Stimulated activated CD8-positive, alpha-beta memory T cell treated with anti-CD3 and anti-CD28 coated beads, Interleukin-7, amount 100 ng/mL, for 1 hour (primary cell): ENCODE results near the gene PGM1.

Source experiments
- DNase-seq, 2 donors: peaks; one replicate each; pipeline ENCODE4 v3.0.0-alpha.2; 2020; ENCODE audit warnings: low read depth in 2 of 2

The PGM1 gene

DNA sequence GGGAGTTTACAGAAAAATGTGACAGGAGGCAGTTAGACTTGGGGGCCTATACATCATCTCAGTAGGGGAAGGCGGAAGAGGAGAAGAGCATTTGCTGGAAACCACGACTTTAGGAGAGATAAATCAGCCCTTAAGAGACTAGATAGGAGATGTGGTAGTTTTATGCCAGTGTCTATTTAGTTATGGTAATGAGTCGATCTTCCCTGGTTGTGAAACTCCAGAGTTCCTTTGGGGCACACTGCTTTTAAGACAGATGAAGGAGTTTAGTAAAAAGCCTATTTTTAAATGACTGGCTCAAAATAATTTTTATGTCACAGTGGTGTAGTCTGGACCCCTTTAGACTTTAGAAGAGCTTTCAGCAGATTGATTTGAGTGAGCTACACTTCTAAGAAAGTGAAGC is 7.8 kb downstream of the PGM1 start:
- no peak for DNase-seq

GRCh38 chr1:63601463-63601862 is 8.3 kb downstream of the PGM1 start:
- no peak for DNase-seq

- no peak for DNase-seq
These were observed 8.7 kb downstream of the PGM1 start for GRCh38 chr1:63601912-63602311.

- DNase-seq: no peak
These were observed 9.4 kb downstream of the PGM1 start for GRCh38 chr1:63602629-63603028.

DNA sequence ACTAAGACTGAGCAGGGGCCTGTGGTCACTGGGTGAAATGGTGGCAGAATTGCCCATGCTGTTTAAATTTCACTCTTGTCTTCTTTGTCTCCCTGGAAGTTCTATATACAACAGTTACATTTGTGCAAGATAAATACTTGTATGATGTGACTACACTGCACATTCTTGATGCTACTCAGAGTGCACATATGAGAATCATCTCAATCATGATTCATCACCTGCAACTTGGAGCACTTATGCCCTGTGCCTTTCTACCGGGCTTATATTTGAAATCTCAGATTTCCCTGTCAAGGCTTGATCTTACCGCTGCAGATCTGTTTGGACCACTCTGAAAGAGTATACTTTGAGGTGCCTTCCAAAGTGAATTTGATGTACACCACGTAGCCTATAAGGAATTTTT is 10.6 kb downstream of the PGM1 start:
- DNase-seq: no peak

- no peak for DNase-seq
These were observed 14.1 kb downstream of the PGM1 start for GRCh38 chr1:63607322-63607721.

DNA sequence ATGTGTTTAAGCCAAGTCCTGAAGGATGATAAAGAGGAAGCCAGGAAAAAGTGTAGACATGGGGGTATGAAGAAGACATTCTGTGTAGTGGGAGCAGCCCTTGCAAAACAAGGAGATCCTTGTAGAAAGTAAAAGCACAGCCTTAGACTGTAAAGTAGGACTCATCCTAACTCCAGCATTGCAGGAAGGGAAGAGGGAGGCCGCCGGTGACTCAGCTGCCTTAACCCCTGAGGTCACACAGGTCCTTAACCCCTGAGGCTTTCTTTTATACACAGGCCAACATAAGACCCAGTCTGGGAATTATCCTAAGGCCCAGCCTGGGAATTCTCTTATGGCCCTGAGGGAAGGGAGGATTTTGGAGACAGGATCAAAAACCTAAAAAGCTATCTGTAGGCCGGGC is 18.0 kb downstream of the PGM1 start:
- DNase-seq: no peak

DNA sequence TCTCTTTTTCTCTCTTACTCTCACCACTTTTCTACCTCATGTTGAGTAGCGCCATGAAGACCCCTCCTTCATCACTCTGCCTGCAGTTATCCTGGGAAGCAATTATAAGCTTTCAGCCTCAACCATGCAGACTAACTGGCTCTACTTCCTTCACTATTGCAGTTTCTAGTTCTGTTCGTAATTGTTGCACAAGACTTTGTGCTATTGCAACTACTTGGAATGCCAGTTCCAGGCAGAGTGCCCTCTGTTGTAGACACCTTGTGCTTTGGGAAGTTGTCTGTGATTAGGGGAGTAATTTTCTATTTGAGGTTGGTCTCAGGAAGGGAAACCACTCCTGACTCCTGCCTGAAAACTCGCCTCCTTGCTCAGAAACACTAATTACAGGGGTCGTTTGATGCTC is 19.4 kb downstream of the PGM1 start:
- no peak for DNase-seq

DNA sequence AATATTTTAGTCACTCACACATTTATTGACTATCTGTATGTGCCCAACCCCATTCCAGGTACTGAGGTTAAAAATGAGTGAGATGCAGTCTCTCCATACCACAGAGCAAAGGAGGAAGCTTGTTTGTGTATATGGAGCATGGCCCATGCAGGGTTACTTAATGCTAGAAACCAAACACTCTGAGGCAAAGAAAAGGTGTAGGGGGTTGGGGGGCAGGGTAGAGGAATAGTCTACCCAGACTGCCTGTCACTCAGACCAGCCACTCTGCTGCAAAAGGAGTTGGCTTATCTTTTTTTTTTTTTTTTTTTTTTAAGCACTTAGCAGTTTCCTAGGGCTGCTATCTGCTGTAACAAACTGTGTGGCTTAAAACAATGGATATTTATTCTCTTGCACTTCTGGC is 19.8 kb downstream of the PGM1 start:
- no peak for DNase-seq

GRCh38 chr1:63615768-63616420 is 22.7 kb downstream of the PGM1 start:
- DNase-seq: peak; percentile 29 to 36

DNA sequence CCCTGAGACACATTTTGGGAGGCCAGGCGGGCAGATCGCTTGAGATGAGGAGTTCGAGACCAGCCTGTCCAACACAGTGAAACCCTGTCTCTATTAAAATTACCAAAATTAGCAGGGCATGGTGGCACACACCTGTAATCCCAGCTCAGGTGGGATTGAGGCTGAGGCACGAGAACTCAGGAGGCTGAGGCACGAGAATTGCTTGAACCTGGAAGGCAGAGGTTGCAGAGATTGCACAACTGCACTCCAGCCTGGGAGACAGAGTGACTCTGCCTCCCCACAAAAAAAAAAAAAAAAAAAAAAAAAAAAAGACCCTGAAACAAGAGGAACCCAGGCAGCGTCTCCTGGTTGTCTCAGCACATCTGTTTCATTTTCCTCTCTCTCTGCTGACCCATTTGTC is 24.2 kb downstream of the PGM1 start:
- no peak for DNase-seq

DNA sequence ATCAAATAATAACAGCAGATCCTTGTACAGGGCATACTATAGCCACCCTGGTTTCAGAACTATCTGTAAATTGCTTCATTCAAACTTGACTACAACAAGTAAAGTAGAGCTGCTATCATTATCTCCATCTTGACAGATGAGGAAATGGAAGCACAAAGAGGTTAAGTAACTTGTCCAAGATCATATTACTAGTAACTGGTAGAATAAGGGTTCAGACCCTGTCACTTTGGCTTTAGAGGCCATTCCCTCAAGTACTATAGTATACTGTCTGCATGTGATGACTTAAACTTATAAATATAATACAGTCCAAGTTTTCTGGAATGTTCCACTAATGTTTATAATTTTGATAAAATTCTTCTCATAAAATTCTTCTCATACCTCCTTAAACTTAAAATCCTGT is 24.8 kb downstream of the PGM1 start:
- DNase-seq: no peak

- DNase-seq: no peak
These were observed 26.3 kb downstream of the PGM1 start for GRCh38 chr1:63619558-63619957.

- DNase-seq: no peak
These were observed 27.5 kb downstream of the PGM1 start for GRCh38 chr1:63620671-63621070.

GRCh38 chr1:63621075-63621474 is 27.9 kb downstream of the PGM1 start:
- DNase-seq: no peak

DNA sequence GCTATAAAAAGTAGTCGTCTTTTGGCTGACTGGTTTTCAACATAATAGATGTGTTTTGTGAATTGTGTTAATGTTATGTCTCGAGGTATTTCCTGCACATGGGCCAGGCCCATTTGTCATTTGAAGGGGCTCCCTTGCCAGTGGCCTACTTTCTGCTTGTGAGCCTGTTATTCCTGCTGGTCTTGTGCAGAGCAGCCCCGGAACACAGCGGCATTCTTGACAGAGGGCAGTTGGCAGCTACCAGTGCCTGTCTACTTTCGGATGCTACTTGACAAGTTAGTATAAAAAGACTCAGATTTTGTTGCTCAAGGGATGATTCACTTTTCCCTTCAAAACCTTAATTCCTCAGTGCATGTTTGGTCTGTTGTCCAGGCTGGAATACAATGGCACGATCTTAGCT is 28.5 kb downstream of the PGM1 start:
- no peak for DNase-seq

DNA sequence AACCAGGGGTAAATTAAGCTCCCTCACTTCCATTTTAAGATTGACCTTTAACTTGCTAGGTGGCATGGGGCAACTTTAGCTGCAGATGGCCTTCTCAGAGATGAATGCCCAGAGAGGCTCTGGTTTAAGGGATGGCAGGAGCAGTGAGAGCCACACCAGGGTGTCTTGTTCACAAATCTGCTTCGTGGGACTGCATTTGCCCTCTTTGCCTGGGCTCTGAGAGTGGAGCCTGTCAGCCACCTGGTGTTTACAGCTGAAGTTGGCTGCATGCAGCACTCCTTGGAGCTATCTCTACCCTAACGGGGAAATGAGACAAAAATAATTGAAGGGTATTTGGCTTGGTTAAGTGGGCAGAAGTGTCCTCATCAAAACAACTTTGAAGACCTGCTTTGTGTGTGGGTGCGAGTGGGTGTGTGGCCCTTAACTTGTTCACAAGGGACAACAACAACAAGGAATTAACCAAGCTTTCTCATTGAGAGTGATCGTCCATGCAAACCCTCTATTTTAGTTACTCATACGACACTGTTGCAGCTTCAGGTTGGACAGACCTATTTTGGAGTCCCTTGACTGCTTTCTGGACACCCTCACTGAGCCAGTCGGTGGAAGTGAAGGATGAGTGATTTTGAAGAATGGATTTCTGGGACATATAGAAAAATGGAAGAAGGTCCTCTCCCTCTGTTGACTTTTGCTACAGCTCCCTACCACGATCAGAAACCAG is 29.8 kb downstream of the PGM1 start:
- DNase-seq: no peak

DNA sequence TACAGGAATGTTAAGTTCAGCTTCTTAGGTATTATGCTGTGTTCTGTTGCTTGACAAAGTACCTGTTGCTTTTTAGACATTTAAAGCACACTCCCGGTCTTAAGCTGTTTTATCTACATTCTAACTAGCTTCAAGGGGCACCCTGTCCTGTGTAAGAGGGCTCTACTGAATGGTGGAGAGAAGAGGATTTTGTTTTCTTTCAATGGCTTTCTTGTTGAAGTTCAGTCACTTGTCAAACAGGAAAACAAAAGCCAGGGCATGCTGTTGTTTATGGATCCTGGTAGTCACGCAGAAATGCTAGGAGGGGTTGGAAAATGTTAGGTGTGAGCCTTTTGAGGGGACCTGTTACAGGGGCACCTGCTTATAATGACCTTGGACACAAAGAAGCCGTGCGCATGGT is 30.7 kb downstream of the PGM1 start:
- no peak for DNase-seq

DNA sequence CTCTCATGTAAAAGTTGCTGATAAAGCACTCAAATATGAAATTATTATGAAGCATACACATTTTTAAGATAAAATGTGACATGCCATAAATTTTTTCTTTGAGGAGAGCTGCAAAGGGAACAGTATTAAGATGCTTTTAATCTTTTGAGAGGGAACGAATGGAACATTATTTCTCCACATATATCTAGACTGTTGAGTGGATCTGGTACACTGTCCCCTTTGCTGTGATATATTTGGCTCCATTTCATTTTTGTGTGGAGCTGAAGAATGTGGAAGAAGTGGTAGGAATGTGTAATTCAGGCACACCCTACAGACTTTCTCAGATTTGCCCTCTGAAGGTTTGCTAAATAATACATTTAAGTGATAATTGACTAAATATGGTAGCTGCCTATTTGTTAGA is 31.7 kb downstream of the PGM1 start:
- no peak for DNase-seq

DNA sequence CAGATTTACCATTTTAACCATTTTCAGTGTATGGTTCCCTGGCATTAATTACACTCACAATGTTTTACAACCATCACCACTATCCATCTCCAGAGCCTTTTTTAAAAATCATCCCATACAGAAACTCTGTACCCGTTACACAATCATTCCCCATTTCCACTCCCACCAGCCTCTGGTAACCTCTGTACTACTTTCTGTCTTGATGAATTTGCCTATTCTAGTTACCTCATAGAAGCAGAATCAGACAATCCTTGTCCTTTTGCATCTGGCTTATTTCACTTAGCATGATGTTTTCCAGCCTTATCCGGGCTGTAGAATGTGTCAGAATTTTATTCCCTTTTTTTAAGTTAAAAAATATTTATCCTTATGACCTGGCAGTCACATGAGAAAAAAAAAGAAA is 33.0 kb downstream of the PGM1 start:
- DNase-seq: no peak

DNA sequence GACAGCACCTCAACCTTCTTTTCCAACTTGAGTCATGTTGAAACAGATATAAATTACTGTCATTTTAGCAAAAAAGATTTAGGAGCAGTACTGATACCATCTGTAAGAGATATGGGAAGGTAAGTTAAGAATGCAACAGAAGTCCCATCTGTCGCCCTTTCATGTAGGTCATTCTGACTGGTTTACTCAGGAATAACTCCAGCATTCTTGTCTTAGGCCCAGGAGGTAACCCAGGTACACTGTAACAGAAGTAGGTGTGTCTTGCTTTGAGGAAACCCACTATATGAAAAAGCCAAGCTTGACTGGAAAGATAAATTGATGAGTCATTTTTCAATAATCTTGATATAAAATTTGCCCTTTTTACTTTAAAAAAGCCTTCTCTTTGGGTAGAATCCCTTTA is 35.4 kb downstream of the PGM1 start:
- no peak for DNase-seq

DNA sequence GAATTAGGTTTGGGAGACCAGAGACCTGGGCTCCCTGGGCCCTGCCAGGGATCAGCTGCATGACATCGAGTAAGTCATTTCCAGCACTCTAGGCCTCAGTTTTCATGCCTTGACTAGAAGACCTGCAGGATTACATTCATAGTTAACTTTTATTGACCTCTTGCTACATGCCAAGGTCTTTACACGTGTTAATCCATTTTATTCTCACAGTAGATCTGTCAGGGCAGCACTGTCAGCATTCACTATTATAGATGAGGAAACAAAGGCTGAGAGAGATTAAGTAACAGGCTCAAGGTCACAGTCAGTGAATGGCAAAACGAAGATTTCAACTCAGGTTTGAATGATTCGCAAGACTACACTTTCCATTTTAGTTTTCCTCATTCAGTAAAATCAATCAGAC is 37.0 kb downstream of the PGM1 start:
- no peak for DNase-seq

GRCh38 chr1:63630666-63631065 is 37.5 kb downstream of the PGM1 start:
- no peak for DNase-seq

DNA sequence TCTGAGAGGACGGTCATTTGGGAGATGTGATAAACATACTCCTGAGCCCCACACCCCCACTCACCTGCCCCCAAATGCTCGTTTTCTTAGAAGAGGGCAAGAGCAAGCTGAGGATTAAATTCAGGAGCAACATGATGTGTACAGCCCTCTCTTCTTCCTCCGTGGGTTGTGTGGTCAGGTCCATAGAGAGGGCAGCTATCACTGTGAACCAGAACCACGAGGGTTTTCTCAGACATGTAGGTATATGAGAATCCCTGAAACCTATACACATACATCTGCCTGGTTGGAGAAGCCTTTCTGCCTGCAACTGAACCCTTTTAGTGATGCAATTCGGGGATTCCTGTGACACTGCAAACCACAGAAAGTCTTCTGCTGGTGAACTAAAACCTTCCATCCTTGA is 38.9 kb downstream of the PGM1 start:
- DNase-seq: no peak
